ENCODE measurements around the gene WFS1. TPM values are rescaled to one million over a fixed set of nuclear protein-coding genes. Genes with fewer than 3 reads are reported as not detected.

The WFS1 gene
- total RNA-seq, 1 donor from 2014 or later, result 29.2 TPM

DNA sequence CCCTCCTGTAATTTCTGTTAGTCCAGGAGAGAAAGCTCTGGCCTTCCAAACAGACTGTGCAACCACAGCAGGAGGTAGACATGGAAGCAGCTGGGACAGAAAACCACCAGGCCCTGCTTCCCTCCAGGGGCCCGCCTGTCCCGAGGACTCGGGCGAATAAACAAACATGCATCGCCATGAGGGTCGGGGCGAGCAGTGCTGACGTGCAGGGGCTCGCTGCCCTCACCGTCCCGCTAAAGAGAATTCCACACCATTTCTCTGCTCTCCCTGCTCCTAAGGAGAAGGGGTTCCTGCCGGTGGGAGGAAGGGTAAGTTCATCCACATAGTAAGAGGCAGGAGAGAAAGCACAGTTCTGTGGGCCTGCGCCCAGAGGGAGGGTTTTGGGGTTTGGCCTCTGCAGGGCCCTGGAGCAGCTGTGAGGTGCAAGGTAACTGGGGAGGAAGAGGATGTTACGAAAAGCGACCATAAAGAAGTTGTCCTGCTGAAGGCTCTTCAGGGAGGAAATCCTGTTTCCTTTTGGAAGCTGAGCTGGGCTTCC lies 54.9 kb downstream of the WFS1 start:
- DNase-seq (ENCODE audit: extremely low spot score, unreplicated experiment), result no peak
- Mint-ChIP-seq H3K9me3 (ENCODE audit: unreplicated experiment) (peaks cover 3% of the 10 kb centered on the region), H3K4me3 (ENCODE audit: unreplicated experiment) (no peak overlapping the region), H3K27me3 (ENCODE audit: unreplicated experiment) (peaks cover 25% of the 10 kb centered on the region), H3K27ac (ENCODE audit: unreplicated experiment) (no peak overlapping the region), H3K36me3 (ENCODE audit: unreplicated experiment) (no peaks in the 10 kb centered on the region), H3K4me1 (ENCODE audit: unreplicated experiment) (no peaks in the 10 kb centered on the region)
- TF ChIP-seq CTCF (IDR thresholded peaks at IDR 0.05), result no peak

GRCh38 chr4:6324999-6325787 lies 55.5 kb downstream of the WFS1 start:
- Mint-ChIP-seq H3K9me3 (ENCODE audit: unreplicated experiment) (peaks cover 3% of the 10 kb centered on the region), H3K4me1 (ENCODE audit: unreplicated experiment) (no peaks in the 10 kb centered on the region), H3K27me3 (ENCODE audit: unreplicated experiment) (peaks cover 25% of the 10 kb centered on the region), H3K27ac (ENCODE audit: unreplicated experiment) (no peak overlapping the region), H3K4me3 (ENCODE audit: unreplicated experiment) (no peak overlapping the region), H3K36me3 (ENCODE audit: unreplicated experiment) (no peaks in the 10 kb centered on the region)
- TF ChIP-seq CTCF (IDR thresholded peaks at IDR 0.05), result no peak
- DNase-seq (ENCODE audit: extremely low spot score, unreplicated experiment), result no peak

DNA sequence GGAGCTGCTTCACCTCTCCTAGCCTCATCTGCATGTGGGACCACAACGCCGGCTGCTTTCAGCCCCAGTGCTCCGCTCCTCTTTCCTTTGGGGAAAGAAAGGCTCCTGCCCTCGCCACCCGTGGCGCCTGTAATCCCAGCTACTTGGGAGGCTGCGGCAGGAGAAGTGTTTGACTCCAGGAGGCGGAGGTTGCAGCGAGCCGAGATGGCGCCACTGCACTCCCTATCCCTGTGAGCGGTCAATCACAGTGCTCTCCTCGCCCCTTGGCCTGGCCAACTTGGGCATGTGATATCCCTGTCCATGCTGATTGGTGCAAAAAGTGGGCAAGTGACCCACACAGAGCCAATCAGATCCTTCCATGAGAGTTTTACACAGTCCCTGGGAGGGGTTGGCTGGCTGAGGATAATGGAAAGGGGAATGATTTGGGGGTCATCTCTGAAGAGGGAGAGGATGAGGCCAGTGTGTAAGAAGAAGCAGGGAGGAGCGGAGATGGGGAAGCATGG lies 56.2 kb downstream of the WFS1 start:
- Mint-ChIP-seq H3K4me1 (ENCODE audit: unreplicated experiment) (no peaks in the 10 kb centered on the region), H3K36me3 (ENCODE audit: unreplicated experiment) (no peaks in the 10 kb centered on the region), H3K27ac (ENCODE audit: unreplicated experiment) (no peak overlapping the region), H3K27me3 (ENCODE audit: unreplicated experiment) (peaks cover 19% of the 10 kb centered on the region), H3K4me3 (ENCODE audit: unreplicated experiment) (no peak overlapping the region), H3K9me3 (ENCODE audit: unreplicated experiment) (peaks cover 2% of the 10 kb centered on the region)
- no peak for DNase-seq (ENCODE audit: extremely low spot score, unreplicated experiment)
- no peak for TF ChIP-seq CTCF (IDR thresholded peaks at IDR 0.05)

- no peaks in the 10 kb centered on the region for H3K4me1 Mint-ChIP-seq (ENCODE audit: unreplicated experiment)
- TF ChIP-seq CTCF (IDR thresholded peaks at IDR 0.05), result no peak
- DNase-seq (ENCODE audit: extremely low spot score, unreplicated experiment), result no peak
- peaks cover 16% of the 10 kb centered on the region for H3K27me3 Mint-ChIP-seq (ENCODE audit: unreplicated experiment)
- H3K36me3 Mint-ChIP-seq (ENCODE audit: unreplicated experiment), result no peaks in the 10 kb centered on the region
- no peaks in the 10 kb centered on the region for H3K9me3 Mint-ChIP-seq (ENCODE audit: unreplicated experiment)
- H3K4me3 Mint-ChIP-seq (ENCODE audit: unreplicated experiment), result no peak overlapping the region
- H3K27ac Mint-ChIP-seq (ENCODE audit: unreplicated experiment), result no peak overlapping the region
Measured at GRCh38 chr4:6326312-6327060, 56.8 kb downstream of the WFS1 start.

Data from osteocyte (in vitro differentiated cells).